HFF-Myc (cell line): ENCODE results near the gene LCNL1.

Experiments
- DNase-seq: peaks from one replicate; pipeline ENCODE4 v3.0.0-alpha.2; 2011; ENCODE audit warnings: low read depth; ENCODE audit errors: extremely low read depth
- H3K4me3 ChIP-seq: replicated peaks from 2 replicates; pipeline ENCODE4 v1.5.1; 2011; ENCODE audit warnings: low read depth, mild to moderate bottlenecking, control low read depth, low read length
- CTCF ChIP-seq: IDR thresholded peaks from 2 replicates; pipeline ENCODE4 v1.5.1; 2012; ENCODE audit warnings: mild to moderate bottlenecking, low read depth, low read length, control low read depth; ENCODE audit errors: missing control alignments

The LCNL1 gene

GRCh38 chr9:137014776-137015539 lies 32.2 kb downstream of the LCNL1 start:
- no peak overlapping the region for H3K4me3 ChIP-seq
- DNase-seq = no peak
- no peak for TF ChIP-seq CTCF

GRCh38 chr9:137015540-137015930 lies 32.7 kb downstream of the LCNL1 start:
- H3K4me3 ChIP-seq = no peak overlapping the region
- DNase-seq = no peak
- TF ChIP-seq CTCF = no peak

GRCh38 chr9:137015976-137016375 lies 33.2 kb downstream of the LCNL1 start:
- H3K4me3 ChIP-seq = no peak overlapping the region
- no peak for DNase-seq
- no peak for TF ChIP-seq CTCF

- H3K4me3 ChIP-seq = no peak overlapping the region
- no peak for TF ChIP-seq CTCF
- no peak for DNase-seq
These were observed 33.6 kb downstream of the LCNL1 start for GRCh38 chr9:137016436-137016835.

GRCh38 chr9:137017071-137017470 lies 34.3 kb downstream of the LCNL1 start:
- no peak for TF ChIP-seq CTCF
- no peak for DNase-seq
- no peak overlapping the region for H3K4me3 ChIP-seq

- TF ChIP-seq CTCF = no peak
- H3K4me3 ChIP-seq = no peak overlapping the region
- no peak for DNase-seq
These were observed 35.2 kb downstream of the LCNL1 start for GRCh38 chr9:137017791-137018497.
